ENCODE data around the gene ITGA5. TPM values are rescaled to one million over a fixed set of nuclear protein-coding genes. Genes with fewer than 3 reads are reported as not detected.
A peak's percentile ranks its signal among the peaks of the same experiment; 100 is the strongest.

ITGA5 gene
- total RNA-seq, 1 donor from 2014 or later: 688 TPM

- no peak overlapping the region for H3K27ac Mint-ChIP-seq (ENCODE audit: unreplicated experiment)
- TF ChIP-seq CTCF (IDR thresholded peaks at IDR 0.05; ENCODE audit: unreplicated experiment): no peak
These were observed 18.2 kb upstream of the ITGA5 start for GRCh38 chr12:54437243-54437642.

GRCh38 chr12:54432815-54433164 is 13.7 kb upstream of the ITGA5 start:
- TF ChIP-seq CTCF (IDR thresholded peaks at IDR 0.05; ENCODE audit: unreplicated experiment): no peak
- Mint-ChIP-seq H3K4me1 (ENCODE audit: unreplicated experiment) (peaks cover 62% of the 10 kb centered on the region), H3K9me3 (ENCODE audit: unreplicated experiment) (no peaks in the 10 kb centered on the region), H3K4me3 (ENCODE audit: unreplicated experiment) (no peak overlapping the region), H3K27ac (ENCODE audit: unreplicated experiment) (peak overlapping the region; percentile 98), H3K27me3 (ENCODE audit: unreplicated experiment) (peaks cover 15% of the 10 kb centered on the region), H3K36me3 (ENCODE audit: low read depth, unreplicated experiment) (peaks cover 13% of the 10 kb centered on the region)
- DNase-seq (ENCODE audit: low spot score): peak; percentile 44

More at GRCh38 chr12:54437243-54437642, 18.2 kb upstream of the ITGA5 start:
- Mint-ChIP-seq H3K4me1 (ENCODE audit: unreplicated experiment) (peaks cover 34% of the 10 kb centered on the region), H3K4me3 (ENCODE audit: unreplicated experiment) (no peak overlapping the region), H3K9me3 (ENCODE audit: unreplicated experiment) (no peaks in the 10 kb centered on the region), H3K36me3 (ENCODE audit: low read depth, unreplicated experiment) (peaks cover 6% of the 10 kb centered on the region), H3K27me3 (ENCODE audit: unreplicated experiment) (peaks cover 4% of the 10 kb centered on the region)
- no peak for DNase-seq (ENCODE audit: low spot score)

GRCh38 chr12:54431911-54432814 is 13.1 kb upstream of the ITGA5 start:
- no peak for TF ChIP-seq CTCF (IDR thresholded peaks at IDR 0.05; ENCODE audit: unreplicated experiment)
- H3K36me3 Mint-ChIP-seq (ENCODE audit: low read depth, unreplicated experiment): peaks cover 13% of the 10 kb centered on the region
- peak; percentile 57 for DNase-seq (ENCODE audit: low spot score)
- H3K27me3 Mint-ChIP-seq (ENCODE audit: unreplicated experiment): peaks cover 17% of the 10 kb centered on the region
- no peaks in the 10 kb centered on the region for H3K9me3 Mint-ChIP-seq (ENCODE audit: unreplicated experiment)
- H3K4me3 Mint-ChIP-seq (ENCODE audit: unreplicated experiment): peak overlapping the region; percentile 81
- peaks cover 68% of the 10 kb centered on the region for H3K4me1 Mint-ChIP-seq (ENCODE audit: unreplicated experiment)
- peak overlapping the region; percentile 98 for H3K27ac Mint-ChIP-seq (ENCODE audit: unreplicated experiment)

GRCh38 chr12:54430471-54431069 is 11.5 kb upstream of the ITGA5 start:
- Mint-ChIP-seq H3K4me3 (ENCODE audit: unreplicated experiment) (peak overlapping the region; percentile 15), H3K36me3 (ENCODE audit: low read depth, unreplicated experiment) (peaks cover 7% of the 10 kb centered on the region), H3K27me3 (ENCODE audit: unreplicated experiment) (peaks cover 23% of the 10 kb centered on the region), H3K9me3 (ENCODE audit: unreplicated experiment) (no peaks in the 10 kb centered on the region), H3K4me1 (ENCODE audit: unreplicated experiment) (peaks cover 79% of the 10 kb centered on the region), H3K27ac (ENCODE audit: unreplicated experiment) (peak overlapping the region; percentile 98)
- DNase-seq (ENCODE audit: low spot score): no peak
- TF ChIP-seq CTCF (IDR thresholded peaks at IDR 0.05; ENCODE audit: unreplicated experiment): no peak

- Mint-ChIP-seq H3K9me3 (ENCODE audit: unreplicated experiment) (no peaks in the 10 kb centered on the region), H3K4me1 (ENCODE audit: unreplicated experiment) (peaks cover 85% of the 10 kb centered on the region), H3K27ac (ENCODE audit: unreplicated experiment) (peak overlapping the region; percentile 99), H3K27me3 (ENCODE audit: unreplicated experiment) (peaks cover 26% of the 10 kb centered on the region), H3K36me3 (ENCODE audit: low read depth, unreplicated experiment) (peaks cover 11% of the 10 kb centered on the region), H3K4me3 (ENCODE audit: unreplicated experiment) (peak overlapping the region; percentile 83)
- no peak for TF ChIP-seq CTCF (IDR thresholded peaks at IDR 0.05; ENCODE audit: unreplicated experiment)
- DNase-seq (ENCODE audit: low spot score): no peak
These were observed 10.0 kb upstream of the ITGA5 start for GRCh38 chr12:54429014-54429471.

All from endothelial cell (in vitro differentiated cells).